OCI-LY3 (cell line): Measurements from ENCODE around the gene B3GALT5.

Experiments used
- EZH2phosphoT487 ChIP-seq: fragments of 200-600 bp; shearing (Covaris generic); IDR thresholded peaks from 2 replicates; pipeline ENCODE4 v1.6.1; 2018; ENCODE audit warnings: antibody characterized with exemption, mixed run types, low read depth
- TF ChIP-seq, protein P1 (sequence below): fragments of 200-600, 300-600 bp; sonication (generic); IDR thresholded peaks from 2 replicates; pipeline ENCODE4 v1.5.1; 2014; ENCODE audit warnings: antibody characterized with exemption, low read length, low read depth

DNA sequence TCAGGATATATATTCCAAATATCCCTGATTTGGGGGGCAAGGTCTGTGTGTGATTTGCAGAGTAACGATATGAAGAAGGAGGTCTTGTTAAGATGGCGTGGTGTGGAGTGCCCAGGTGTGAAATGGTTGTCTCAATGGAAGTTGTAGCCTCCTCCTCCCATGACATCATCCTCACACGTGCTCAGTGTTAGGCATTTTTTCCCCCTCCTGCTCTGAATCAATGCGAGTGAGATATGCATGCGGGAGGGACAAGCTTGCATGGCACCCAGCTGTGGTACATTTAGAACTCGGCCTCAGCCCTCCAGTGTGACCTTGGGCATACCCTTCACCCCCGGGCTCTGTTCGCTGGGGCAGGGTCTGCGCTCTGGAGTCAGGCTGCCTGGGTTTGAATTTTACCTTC lies 55.6 kb downstream of the B3GALT5 start:
- TF ChIP-seq, protein P1, sequence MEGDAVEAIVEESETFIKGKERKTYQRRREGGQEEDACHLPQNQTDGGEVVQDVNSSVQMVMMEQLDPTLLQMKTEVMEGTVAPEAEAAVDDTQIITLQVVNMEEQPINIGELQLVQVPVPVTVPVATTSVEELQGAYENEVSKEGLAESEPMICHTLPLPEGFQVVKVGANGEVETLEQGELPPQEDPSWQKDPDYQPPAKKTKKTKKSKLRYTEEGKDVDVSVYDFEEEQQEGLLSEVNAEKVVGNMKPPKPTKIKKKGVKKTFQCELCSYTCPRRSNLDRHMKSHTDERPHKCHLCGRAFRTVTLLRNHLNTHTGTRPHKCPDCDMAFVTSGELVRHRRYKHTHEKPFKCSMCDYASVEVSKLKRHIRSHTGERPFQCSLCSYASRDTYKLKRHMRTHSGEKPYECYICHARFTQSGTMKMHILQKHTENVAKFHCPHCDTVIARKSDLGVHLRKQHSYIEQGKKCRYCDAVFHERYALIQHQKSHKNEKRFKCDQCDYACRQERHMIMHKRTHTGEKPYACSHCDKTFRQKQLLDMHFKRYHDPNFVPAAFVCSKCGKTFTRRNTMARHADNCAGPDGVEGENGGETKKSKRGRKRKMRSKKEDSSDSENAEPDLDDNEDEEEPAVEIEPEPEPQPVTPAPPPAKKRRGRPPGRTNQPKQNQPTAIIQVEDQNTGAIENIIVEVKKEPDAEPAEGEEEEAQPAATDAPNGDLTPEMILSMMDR, result no peak
- no peak for TF ChIP-seq EZH2phosphoT487
